GM12892 (cell line): ENCODE measurements around the gene YDJC.

Experiments
- POLR2A ChIP-seq: IDR thresholded peaks from 2 replicates; pipeline ENCODE4 v1.6.1; 2011; ENCODE audit warnings: low read depth, low read length, control low read depth
- POLR2AphosphoS5 ChIP-seq: IDR thresholded peaks from 2 replicates; pipeline ENCODE4 v1.6.1; 2011; ENCODE audit warnings: low read depth, low read length, control low read depth
- TAF1 ChIP-seq: IDR thresholded peaks from 2 replicates; pipeline ENCODE4 v1.6.1; 2011; ENCODE audit warnings: low read depth, mild to moderate bottlenecking, control low read depth, low read length, borderline replicate concordance

- TF ChIP-seq POLR2A (peak; percentile 84), POLR2AphosphoS5 (peak; percentile 57; the same call in 1 of the 2 replicates), TAF1 (no peak)
Measured at GRCh38 chr22:21641789-21642583, 12.2 kb upstream of the YDJC start, which contains the start of gene SDF2L1.
